ENCODE measurements around the gene TRNP1.

TRNP1 gene

GRCh38 chr1:27000817-27001460 lies 7.4 kb downstream of the TRNP1 start:
- DNase-seq (ENCODE audit: low read depth in 1 of 2, low spot score in 1 of 2): no peak

GRCh38 chr1:27001570-27002360 lies 8.3 kb downstream of the TRNP1 start:
- DNase-seq (ENCODE audit: low read depth in 1 of 2, low spot score in 1 of 2): no peak

- DNase-seq (ENCODE audit: low read depth in 1 of 2, low spot score in 1 of 2): no peak
Measured at GRCh38 chr1:27003745-27004470, 10.4 kb downstream of the TRNP1 start.

- no peak for DNase-seq (ENCODE audit: low read depth in 1 of 2, low spot score in 1 of 2)
Measured at GRCh38 chr1:27004471-27005165, 11.1 kb downstream of the TRNP1 start.

- no peak for DNase-seq (ENCODE audit: low read depth in 1 of 2, low spot score in 1 of 2)
Measured at GRCh38 chr1:27005166-27005530, 11.7 kb downstream of the TRNP1 start.

- DNase-seq (ENCODE audit: low read depth in 1 of 2, low spot score in 1 of 2): no peak
Measured at GRCh38 chr1:27005648-27006496, 12.4 kb downstream of the TRNP1 start.

GRCh38 chr1:27006683-27007082 lies 13.2 kb downstream of the TRNP1 start:
- DNase-seq (ENCODE audit: low read depth in 1 of 2, low spot score in 1 of 2): no peak

- DNase-seq (ENCODE audit: low read depth in 1 of 2, low spot score in 1 of 2): no peak
Measured at GRCh38 chr1:27007909-27008582, 14.6 kb downstream of the TRNP1 start.

GRCh38 chr1:27009601-27010197 lies 16.2 kb downstream of the TRNP1 start:
- DNase-seq (ENCODE audit: low read depth in 1 of 2, low spot score in 1 of 2): no peak

GRCh38 chr1:27010226-27010994 lies 16.9 kb downstream of the TRNP1 start:
- DNase-seq (ENCODE audit: low read depth in 1 of 2, low spot score in 1 of 2): no peak

GRCh38 chr1:27011058-27011764 lies 17.7 kb downstream of the TRNP1 start:
- DNase-seq (ENCODE audit: low read depth in 1 of 2, low spot score in 1 of 2): no peak

GRCh38 chr1:27011976-27012563 lies 18.6 kb downstream of the TRNP1 start:
- no peak for DNase-seq (ENCODE audit: low read depth in 1 of 2, low spot score in 1 of 2)

GRCh38 chr1:27015260-27015659 lies 21.8 kb downstream of the TRNP1 start:
- no peak for DNase-seq (ENCODE audit: low read depth in 1 of 2, low spot score in 1 of 2)

GRCh38 chr1:27016376-27016775 lies 22.9 kb downstream of the TRNP1 start:
- no peak for DNase-seq (ENCODE audit: low read depth in 1 of 2, low spot score in 1 of 2)

- DNase-seq (ENCODE audit: low read depth in 1 of 2, low spot score in 1 of 2): no peak
Measured at GRCh38 chr1:27017207-27017606, 23.7 kb downstream of the TRNP1 start.

GRCh38 chr1:27018316-27018715 lies 24.8 kb downstream of the TRNP1 start:
- no peak for DNase-seq (ENCODE audit: low read depth in 1 of 2, low spot score in 1 of 2)

GRCh38 chr1:27021354-27022031 lies 28.0 kb downstream of the TRNP1 start:
- no peak for DNase-seq (ENCODE audit: low read depth in 1 of 2, low spot score in 1 of 2)
